HL-60 (cell line): ENCODE results near the gene SART1.

ENCODE experiments used
- DNase-seq, 2 experiments: peaks; one replicate each; pipeline ENCODE4 v3.0.0-alpha.2; 2010 to 2020; ENCODE audit warnings: low read depth in 1 of 2, low spot score in 1 of 2
- H3K27ac ChIP-seq: fragments of 250-450 bp; sonication (Bioruptor Pico); replicated peaks from 2 replicates; pipeline ENCODE4 v1.5.1; 2020; ENCODE audit warnings: mild to moderate bottlenecking, moderate library complexity
- H3K27me3 ChIP-seq: fragments of 250-450 bp; sonication (Bioruptor Pico); 2 replicates; pipeline ENCODE4 v1.5.1; 2021; ENCODE audit warnings: mild to moderate bottlenecking, moderate library complexity; ENCODE audit not compliant: insufficient read depth, poor library complexity, severe bottlenecking
- H3K4me3 ChIP-seq: replicated peaks from 2 replicates; pipeline ENCODE4 v1.5.1; 2011; ENCODE audit warnings: mild to moderate bottlenecking, control low read depth, low read length; ENCODE audit not compliant: insufficient read depth
- GABPA ChIP-seq: IDR thresholded peaks from 2 replicates; pipeline ENCODE4 v1.6.1; 2012; ENCODE audit warnings: low read depth
- POLR2AphosphoS5 ChIP-seq: IDR thresholded peaks from 2 replicates; pipeline ENCODE4 v1.6.1; 2012; ENCODE audit warnings: low read depth
- SPI1 ChIP-seq: IDR thresholded peaks from 2 replicates; pipeline ENCODE4 v1.6.1; 2012; ENCODE audit warnings: low read depth, mild to moderate bottlenecking, borderline replicate concordance
- TF ChIP-seq, protein P1 (sequence below): IDR thresholded peaks from one replicate; pipeline ENCODE4 v1.5.1; 2011; ENCODE audit warnings: low read length, control low read depth, inconsistent platforms; ENCODE audit not compliant: insufficient read depth
- TF ChIP-seq, protein P2 (sequence below): IDR thresholded peaks from 2 replicates; pipeline ENCODE4 v1.6.1; 2012; ENCODE audit warnings: low read depth; ENCODE audit not compliant: insufficient replicate concordance

The SART1 gene

DNA sequence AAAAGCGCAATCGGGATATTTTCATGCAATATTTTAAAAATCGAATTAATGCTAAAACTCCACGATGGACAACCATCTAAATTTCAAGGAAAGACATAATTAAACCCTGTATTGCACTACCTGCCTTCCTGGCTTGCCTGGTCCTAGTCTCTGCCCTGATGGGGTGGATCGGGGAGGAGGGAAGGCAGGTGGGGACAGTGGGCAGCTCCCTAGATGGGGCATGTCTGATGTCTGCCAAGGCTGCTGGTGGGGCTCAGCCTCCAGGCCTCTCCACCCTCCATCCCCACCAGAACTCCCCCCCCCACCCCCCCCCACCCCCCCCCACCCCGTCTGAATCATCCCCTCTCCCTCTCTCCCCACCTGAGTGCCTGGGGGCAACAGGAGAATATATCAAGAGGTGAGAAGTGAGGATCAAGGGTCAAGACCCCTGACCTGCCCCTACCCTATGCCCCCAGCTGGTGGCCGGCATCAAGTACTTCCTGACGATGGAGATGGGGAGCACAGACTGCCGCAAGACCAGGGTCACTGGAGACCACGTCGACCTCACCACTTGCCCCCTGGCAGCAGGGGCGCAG, 50.9 kb downstream of the SART1 start:
- Histone ChIP-seq H3K4me3 (no peak overlapping the region), H3K27ac (no peak overlapping the region), H3K27me3 (peaks cover 9% of the 10 kb centered on the region)
- TF ChIP-seq POLR2AphosphoS5 (no peak), GABPA (no peak)
- TF ChIP-seq, protein P1, sequence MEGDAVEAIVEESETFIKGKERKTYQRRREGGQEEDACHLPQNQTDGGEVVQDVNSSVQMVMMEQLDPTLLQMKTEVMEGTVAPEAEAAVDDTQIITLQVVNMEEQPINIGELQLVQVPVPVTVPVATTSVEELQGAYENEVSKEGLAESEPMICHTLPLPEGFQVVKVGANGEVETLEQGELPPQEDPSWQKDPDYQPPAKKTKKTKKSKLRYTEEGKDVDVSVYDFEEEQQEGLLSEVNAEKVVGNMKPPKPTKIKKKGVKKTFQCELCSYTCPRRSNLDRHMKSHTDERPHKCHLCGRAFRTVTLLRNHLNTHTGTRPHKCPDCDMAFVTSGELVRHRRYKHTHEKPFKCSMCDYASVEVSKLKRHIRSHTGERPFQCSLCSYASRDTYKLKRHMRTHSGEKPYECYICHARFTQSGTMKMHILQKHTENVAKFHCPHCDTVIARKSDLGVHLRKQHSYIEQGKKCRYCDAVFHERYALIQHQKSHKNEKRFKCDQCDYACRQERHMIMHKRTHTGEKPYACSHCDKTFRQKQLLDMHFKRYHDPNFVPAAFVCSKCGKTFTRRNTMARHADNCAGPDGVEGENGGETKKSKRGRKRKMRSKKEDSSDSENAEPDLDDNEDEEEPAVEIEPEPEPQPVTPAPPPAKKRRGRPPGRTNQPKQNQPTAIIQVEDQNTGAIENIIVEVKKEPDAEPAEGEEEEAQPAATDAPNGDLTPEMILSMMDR, result no peak
- no peak for DNase-seq

DNA sequence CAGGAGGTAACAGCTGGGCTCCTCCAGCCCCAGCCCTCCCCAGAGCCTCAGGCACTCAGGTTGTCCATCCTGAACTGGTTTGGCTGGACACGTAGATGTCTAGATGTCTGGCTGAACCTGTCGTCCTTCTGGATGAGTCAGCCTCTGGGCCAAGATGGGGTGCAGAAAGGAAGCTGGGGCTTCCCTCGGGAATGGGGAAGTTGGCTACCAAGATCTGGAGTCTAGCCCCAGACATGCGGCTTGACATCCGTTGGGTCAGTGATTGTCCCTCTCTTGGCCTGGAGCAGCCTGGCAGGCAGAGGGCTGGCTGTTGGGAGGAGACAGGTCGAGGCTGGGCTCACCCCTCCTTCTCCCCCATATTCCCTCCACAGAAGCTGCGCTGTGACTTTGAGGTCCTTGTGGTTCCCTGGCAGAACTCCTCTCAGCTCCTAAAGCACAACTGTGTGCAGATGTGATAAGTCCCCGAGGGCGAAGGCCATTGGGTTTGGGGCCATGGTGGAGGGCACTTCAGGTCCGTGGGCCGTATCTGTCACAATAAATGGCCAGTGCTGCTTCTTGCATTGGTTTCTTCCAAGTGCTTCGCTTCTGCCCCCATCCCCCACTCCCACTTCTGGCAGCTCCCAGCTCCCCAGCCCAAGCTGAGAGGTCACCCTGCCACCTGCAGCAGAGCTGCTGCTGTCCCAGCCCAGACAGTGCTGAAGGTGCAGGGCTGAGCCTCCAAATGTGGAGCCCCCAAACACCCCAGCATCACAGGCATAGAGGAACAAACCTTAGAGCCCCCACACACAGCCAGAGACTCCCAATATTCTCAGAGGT, 51.6 kb downstream of the SART1 start:
- Histone ChIP-seq H3K27me3 (peaks cover 9% of the 10 kb centered on the region), H3K27ac (no peak overlapping the region), H3K4me3 (no peak overlapping the region)
- no peak for TF ChIP-seq GABPA
- peak; percentile 46; the same call in 1 of the 2 replicates for TF ChIP-seq SPI1
- no peak for TF ChIP-seq POLR2AphosphoS5
- TF ChIP-seq, protein P1, result no peak
- TF ChIP-seq, protein P2, sequence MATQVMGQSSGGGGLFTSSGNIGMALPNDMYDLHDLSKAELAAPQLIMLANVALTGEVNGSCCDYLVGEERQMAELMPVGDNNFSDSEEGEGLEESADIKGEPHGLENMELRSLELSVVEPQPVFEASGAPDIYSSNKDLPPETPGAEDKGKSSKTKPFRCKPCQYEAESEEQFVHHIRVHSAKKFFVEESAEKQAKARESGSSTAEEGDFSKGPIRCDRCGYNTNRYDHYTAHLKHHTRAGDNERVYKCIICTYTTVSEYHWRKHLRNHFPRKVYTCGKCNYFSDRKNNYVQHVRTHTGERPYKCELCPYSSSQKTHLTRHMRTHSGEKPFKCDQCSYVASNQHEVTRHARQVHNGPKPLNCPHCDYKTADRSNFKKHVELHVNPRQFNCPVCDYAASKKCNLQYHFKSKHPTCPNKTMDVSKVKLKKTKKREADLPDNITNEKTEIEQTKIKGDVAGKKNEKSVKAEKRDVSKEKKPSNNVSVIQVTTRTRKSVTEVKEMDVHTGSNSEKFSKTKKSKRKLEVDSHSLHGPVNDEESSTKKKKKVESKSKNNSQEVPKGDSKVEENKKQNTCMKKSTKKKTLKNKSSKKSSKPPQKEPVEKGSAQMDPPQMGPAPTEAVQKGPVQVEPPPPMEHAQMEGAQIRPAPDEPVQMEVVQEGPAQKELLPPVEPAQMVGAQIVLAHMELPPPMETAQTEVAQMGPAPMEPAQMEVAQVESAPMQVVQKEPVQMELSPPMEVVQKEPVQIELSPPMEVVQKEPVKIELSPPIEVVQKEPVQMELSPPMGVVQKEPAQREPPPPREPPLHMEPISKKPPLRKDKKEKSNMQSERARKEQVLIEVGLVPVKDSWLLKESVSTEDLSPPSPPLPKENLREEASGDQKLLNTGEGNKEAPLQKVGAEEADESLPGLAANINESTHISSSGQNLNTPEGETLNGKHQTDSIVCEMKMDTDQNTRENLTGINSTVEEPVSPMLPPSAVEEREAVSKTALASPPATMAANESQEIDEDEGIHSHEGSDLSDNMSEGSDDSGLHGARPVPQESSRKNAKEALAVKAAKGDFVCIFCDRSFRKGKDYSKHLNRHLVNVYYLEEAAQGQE, result peak; percentile 87
- DNase-seq, result peak in 1 of 2 experiments; percentile 47

DNA sequence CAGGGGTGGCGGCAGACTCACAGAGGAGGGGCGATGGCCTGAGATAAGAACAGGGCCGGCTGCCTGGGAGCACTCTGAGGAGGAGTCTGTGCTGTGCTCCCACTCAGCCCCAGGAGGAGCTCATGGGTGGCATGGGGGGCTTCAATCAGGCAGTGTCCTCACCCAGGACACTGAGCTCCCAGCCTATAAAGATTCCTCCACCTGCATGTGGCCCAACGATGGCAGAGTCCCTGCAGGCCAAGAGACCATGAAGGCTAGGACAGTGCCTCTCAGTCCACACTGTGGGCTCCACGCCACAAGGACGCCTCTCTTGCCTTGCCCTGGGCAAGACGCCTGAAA, 52.2 kb downstream of the SART1 start:
- no peak overlapping the region for H3K27ac ChIP-seq
- H3K27me3 ChIP-seq, result peaks cover 9% of the 10 kb centered on the region
- no peak for TF ChIP-seq POLR2AphosphoS5
- TF ChIP-seq, protein P2, result no peak
- TF ChIP-seq GABPA, result no peak
- TF ChIP-seq, protein P1, result no peak
- TF ChIP-seq SPI1, result no peak
- no peak for DNase-seq
- no peak overlapping the region for H3K4me3 ChIP-seq
